ENCODE measurements around the gene IGIP.
"Not testable (repeated sequence)": the region's sequence is repeated elsewhere in the genome, so short reads cannot be mapped to it uniquely, and the experiment has no call there.

IGIP gene

DNA sequence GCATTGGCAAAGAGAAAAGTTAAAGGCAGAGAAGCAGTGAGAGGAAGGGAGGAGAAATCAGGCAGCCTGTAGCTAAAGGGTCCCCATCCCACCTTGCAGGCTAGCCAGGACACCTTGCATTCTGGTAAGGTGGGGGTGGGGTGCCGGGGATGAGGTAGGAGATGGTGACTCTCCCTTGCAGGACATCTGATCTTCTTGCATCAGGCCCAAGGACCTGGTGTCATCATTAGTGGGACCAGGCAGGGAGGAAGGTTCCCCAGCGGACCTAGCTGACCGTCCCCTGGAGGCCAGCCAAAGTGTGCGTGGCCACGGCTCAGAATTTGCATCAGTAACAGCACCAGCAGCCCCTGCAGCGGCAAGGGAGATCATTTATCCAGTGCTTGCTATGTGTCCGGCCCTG is 27.5 kb downstream of the IGIP start:
- no peak for DNase-seq (ENCODE audit: low read depth in 1 of 2, low spot score in 1 of 2)
- H3K27ac ChIP-seq (replicated peaks), result no peak overlapping the region
- no peaks in the 10 kb centered on the region for H3K27me3 ChIP-seq (ENCODE audit: insufficient read depth, poor library complexity, severe bottlenecking)
- H3K4me3 ChIP-seq (replicated peaks; ENCODE audit: insufficient read depth, low read length), result no peak overlapping the region
- no peak for TF ChIP-seq POLR2AphosphoS5 (IDR thresholded peaks at IDR 0.05; ENCODE audit: low read depth)
- TF ChIP-seq, protein P1, sequence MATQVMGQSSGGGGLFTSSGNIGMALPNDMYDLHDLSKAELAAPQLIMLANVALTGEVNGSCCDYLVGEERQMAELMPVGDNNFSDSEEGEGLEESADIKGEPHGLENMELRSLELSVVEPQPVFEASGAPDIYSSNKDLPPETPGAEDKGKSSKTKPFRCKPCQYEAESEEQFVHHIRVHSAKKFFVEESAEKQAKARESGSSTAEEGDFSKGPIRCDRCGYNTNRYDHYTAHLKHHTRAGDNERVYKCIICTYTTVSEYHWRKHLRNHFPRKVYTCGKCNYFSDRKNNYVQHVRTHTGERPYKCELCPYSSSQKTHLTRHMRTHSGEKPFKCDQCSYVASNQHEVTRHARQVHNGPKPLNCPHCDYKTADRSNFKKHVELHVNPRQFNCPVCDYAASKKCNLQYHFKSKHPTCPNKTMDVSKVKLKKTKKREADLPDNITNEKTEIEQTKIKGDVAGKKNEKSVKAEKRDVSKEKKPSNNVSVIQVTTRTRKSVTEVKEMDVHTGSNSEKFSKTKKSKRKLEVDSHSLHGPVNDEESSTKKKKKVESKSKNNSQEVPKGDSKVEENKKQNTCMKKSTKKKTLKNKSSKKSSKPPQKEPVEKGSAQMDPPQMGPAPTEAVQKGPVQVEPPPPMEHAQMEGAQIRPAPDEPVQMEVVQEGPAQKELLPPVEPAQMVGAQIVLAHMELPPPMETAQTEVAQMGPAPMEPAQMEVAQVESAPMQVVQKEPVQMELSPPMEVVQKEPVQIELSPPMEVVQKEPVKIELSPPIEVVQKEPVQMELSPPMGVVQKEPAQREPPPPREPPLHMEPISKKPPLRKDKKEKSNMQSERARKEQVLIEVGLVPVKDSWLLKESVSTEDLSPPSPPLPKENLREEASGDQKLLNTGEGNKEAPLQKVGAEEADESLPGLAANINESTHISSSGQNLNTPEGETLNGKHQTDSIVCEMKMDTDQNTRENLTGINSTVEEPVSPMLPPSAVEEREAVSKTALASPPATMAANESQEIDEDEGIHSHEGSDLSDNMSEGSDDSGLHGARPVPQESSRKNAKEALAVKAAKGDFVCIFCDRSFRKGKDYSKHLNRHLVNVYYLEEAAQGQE (IDR thresholded peaks at IDR 0.05; ENCODE audit: insufficient replicate concordance, low read depth), result no peak
- no peak for TF ChIP-seq SPI1 (IDR thresholded peaks at IDR 0.05; ENCODE audit: borderline replicate concordance, low read depth)
- TF ChIP-seq, protein P2, sequence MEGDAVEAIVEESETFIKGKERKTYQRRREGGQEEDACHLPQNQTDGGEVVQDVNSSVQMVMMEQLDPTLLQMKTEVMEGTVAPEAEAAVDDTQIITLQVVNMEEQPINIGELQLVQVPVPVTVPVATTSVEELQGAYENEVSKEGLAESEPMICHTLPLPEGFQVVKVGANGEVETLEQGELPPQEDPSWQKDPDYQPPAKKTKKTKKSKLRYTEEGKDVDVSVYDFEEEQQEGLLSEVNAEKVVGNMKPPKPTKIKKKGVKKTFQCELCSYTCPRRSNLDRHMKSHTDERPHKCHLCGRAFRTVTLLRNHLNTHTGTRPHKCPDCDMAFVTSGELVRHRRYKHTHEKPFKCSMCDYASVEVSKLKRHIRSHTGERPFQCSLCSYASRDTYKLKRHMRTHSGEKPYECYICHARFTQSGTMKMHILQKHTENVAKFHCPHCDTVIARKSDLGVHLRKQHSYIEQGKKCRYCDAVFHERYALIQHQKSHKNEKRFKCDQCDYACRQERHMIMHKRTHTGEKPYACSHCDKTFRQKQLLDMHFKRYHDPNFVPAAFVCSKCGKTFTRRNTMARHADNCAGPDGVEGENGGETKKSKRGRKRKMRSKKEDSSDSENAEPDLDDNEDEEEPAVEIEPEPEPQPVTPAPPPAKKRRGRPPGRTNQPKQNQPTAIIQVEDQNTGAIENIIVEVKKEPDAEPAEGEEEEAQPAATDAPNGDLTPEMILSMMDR (IDR thresholded peaks at IDR 0.05; ENCODE audit: insufficient read depth, low read length), result no peak
- no peak for TF ChIP-seq GABPA (IDR thresholded peaks at IDR 0.05; ENCODE audit: low read depth)

DNA sequence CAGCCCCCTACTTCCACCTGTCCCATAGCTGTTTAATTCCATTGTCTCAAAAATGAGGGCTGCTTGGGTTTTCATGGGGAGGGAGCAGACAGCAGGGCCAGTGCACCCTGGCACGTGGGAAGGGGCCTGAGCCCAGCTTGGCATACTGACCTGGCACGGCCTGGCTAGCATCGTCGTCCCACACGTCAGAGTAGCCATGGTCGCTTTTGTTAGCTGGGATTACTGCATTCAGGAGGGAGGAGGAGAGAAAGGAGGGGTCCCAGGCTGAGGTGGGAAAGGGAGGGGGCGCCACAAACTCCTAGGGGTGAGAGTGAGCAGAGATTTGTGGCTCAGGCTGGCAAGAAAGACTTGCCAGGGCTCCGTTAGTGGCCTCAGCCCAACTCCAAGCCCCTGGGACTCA is 28.2 kb downstream of the IGIP start:
- H3K4me3 ChIP-seq (replicated peaks; ENCODE audit: insufficient read depth, low read length), result no peak overlapping the region
- H3K27ac ChIP-seq (replicated peaks), result no peak overlapping the region
- DNase-seq (ENCODE audit: low read depth in 1 of 2, low spot score in 1 of 2), result no peak
- no peaks in the 10 kb centered on the region for H3K27me3 ChIP-seq (ENCODE audit: insufficient read depth, poor library complexity, severe bottlenecking)
- no peak for TF ChIP-seq GABPA (IDR thresholded peaks at IDR 0.05; ENCODE audit: low read depth)
- no peak for TF ChIP-seq POLR2AphosphoS5 (IDR thresholded peaks at IDR 0.05; ENCODE audit: low read depth)
- TF ChIP-seq, protein P1 (IDR thresholded peaks at IDR 0.05; ENCODE audit: insufficient replicate concordance, low read depth), result no peak
- TF ChIP-seq, protein P2 (IDR thresholded peaks at IDR 0.05; ENCODE audit: insufficient read depth, low read length), result no peak
- TF ChIP-seq SPI1 (IDR thresholded peaks at IDR 0.05; ENCODE audit: borderline replicate concordance, low read depth), result no peak

DNA sequence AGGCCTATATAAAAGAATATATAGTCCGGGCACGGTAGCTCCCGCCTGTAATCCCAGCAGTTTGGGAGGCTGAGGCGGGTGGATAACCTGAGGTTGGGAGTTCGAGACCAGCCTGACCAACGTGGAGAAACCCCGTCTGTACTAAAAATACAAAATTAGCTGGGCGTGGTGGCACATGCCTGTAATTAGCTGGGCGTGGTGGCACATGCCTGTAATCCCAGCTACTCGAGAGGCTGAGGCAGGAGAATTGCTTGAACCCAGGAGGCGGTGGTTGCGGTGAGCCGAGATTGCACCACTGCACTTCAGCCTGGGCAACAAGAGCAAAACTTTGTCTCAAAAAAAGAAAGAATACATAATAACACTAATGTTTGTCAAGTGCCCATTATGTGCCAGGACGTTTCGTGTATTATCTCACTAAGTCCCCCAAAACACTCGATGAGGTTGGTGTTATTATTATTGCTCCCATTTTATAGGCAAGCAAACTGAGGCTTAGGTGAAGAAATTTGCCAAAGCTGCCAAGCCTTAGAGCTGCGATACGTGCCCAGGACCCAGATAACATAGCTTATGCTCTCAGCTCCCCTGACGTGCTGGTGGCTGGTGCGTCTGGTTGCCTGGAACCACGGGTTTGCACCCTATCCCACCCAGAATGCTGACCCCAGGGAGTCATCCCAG is 29.1 kb downstream of the IGIP start:
- not testable (repeated sequence) for H3K27ac ChIP-seq (replicated peaks)

DNA sequence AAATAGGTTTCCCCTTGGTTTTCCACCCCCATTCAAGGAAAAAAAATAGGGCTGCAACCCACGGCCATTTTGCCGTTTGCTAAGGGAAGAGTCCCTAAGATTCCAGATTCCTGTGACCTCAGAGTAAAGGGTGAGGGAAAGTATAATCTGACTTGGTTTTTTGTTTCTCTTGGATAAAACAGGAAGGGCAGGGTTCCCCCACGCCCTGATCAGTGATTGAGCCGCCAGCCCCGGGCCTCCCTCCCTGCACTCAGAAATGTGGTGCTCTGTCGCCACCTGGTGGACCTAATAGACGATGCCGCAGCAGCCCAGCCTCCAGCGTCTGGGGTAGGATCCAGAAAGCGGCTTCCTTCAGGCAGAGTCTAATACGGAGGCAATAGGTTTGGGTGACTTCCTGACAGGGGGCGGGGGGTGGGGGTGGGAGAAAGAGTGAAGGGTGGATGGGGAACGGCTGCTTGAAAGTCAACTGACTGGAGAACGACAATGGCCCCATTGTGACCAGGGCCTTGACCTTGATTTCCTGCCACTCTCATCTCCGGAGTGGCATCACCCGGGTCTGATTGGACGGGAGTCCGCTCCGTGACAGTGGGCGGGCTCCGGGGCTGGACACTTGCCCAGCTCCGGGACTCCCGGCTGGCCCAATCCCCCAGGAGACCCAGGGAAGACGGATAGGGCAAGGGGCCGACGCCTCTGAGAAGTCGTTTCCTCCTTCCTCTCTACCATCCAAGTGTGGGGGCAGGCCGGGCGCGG is 31.5 kb downstream of the IGIP start:
- TF ChIP-seq SPI1 (IDR thresholded peaks at IDR 0.05; ENCODE audit: borderline replicate concordance, low read depth) (peak; percentile 13; the same call in 1 of the 2 replicates), POLR2AphosphoS5 (IDR thresholded peaks at IDR 0.05; ENCODE audit: low read depth) (no peak)
- TF ChIP-seq, protein P2 (IDR thresholded peaks at IDR 0.05; ENCODE audit: insufficient read depth, low read length), result peak; percentile 52
- no peaks in the 10 kb centered on the region for H3K27me3 ChIP-seq (ENCODE audit: insufficient read depth, poor library complexity, severe bottlenecking)
- no peak overlapping the region for H3K27ac ChIP-seq (replicated peaks)
- DNase-seq (ENCODE audit: low read depth in 1 of 2, low spot score in 1 of 2), result peak in 1 of 2 experiments; percentile 65
- H3K4me3 ChIP-seq (replicated peaks; ENCODE audit: insufficient read depth, low read length), result no peak overlapping the region

More for the DNA sequence above, 29.1 kb downstream of the IGIP start:
- not testable (repeated sequence) for H3K27me3 ChIP-seq (ENCODE audit: insufficient read depth, poor library complexity, severe bottlenecking); DNase-seq (ENCODE audit: low read depth in 1 of 2, low spot score in 1 of 2); H3K4me3 ChIP-seq (replicated peaks; ENCODE audit: insufficient read depth, low read length)
